ENCODE measurements around the gene ARHGAP21. TPM values are rescaled to one million over a fixed set of nuclear protein-coding genes. Genes with fewer than 3 reads are reported as not detected.

ARHGAP21 gene
- total and polyA plus RNA-seq, 2 donors (not counting 1 experiment from before 2014, with no cell fraction given): 5.3 to 25.5 TPM

- TF ChIP-seq EZH2 (IDR thresholded peaks at IDR 0.05; ENCODE audit: borderline replicate concordance, insufficient read depth, low read depth, low read length, poor library complexity, severe bottlenecking): no peak
- no peak for TF ChIP-seq CTCF (IDR thresholded peaks at IDR 0.05)
- no CpG with 5 or more reads among the region's 2 CpGs for WGBS (ENCODE audit: insufficient coverage)
- intact Hi-C loops (cut with micrococcal nuclease): no loop called here
- H3K9me3 ChIP-seq (ENCODE audit: control extremely low read depth in 1 of 3, control insufficient read depth in 2 of 3, insufficient read depth in 1 of 3, low read length in 2 of 3): peaks cover 0 to 7% (median 0%) of the 10 kb centered on the region in 3 donors
- H3K9ac ChIP-seq (ENCODE audit: low read length): no peak overlapping the region
- no peak overlapping the region for H3K27ac ChIP-seq (ENCODE audit: low read length in 2 of 2)
- Mint-ChIP-seq H3K4me1 (no peaks in the 10 kb centered on the region), H3K4me3 (no peak overlapping the region), H3K9me3 (ENCODE audit: insufficient read depth) (peaks cover 2% of the 10 kb centered on the region), H3K27me3 (no peaks in the 10 kb centered on the region), H3K27ac (no peak overlapping the region)
- no peak overlapping the region for H3K4me3 ChIP-seq (ENCODE audit: control extremely low read depth in 1 of 5, extremely low read depth in 1 of 5, insufficient read depth in 1 of 5, low read depth in 2 of 5, low read length in 4 of 5)
- CTCF ChIA-PET: no interaction called here
- POLR2A ChIA-PET: no interaction called here
- H3K79me2 ChIP-seq (ENCODE audit: control insufficient read depth, insufficient read depth, low read length): no peaks in the 10 kb centered on the region
- H2AFZ ChIP-seq (ENCODE audit: insufficient read depth, low read depth, low read length, poor library complexity, severe bottlenecking): no peak overlapping the region
- H4K20me1 ChIP-seq (ENCODE audit: control insufficient read depth, insufficient read depth, low read length, poor library complexity, severe bottlenecking): no peaks in the 10 kb centered on the region
- no peaks in the 10 kb centered on the region for H3K36me3 ChIP-seq (replicated peaks in 1 of 2; ENCODE audit: control extremely low read depth in 1 of 2, control insufficient read depth in 1 of 2, extremely low read depth in 1 of 2, insufficient read depth in 2 of 2, low read length in 1 of 2)
- no peak overlapping the region for H3K4me2 ChIP-seq (replicated peaks; ENCODE audit: low read depth, low read length, poor library complexity, severe bottlenecking)
- DNase-seq (no peak), ATAC-seq (ENCODE audit: low read depth) (no peak)
- H3K4me1 ChIP-seq (ENCODE audit: control insufficient read depth in 2 of 2, insufficient read depth in 2 of 2, low read length in 2 of 2): no peaks in the 10 kb centered on the region
- H3K27me3 ChIP-seq (replicated peaks in 1 of 4; ENCODE audit: control extremely low read depth in 1 of 4, control insufficient read depth in 3 of 4, insufficient read depth in 4 of 4, low read length in 3 of 4): no peaks in the 10 kb centered on the region
Measured at GRCh38 chr10:24762966-24763623, 39.4 kb upstream of the ARHGAP21 start.

DNA sequence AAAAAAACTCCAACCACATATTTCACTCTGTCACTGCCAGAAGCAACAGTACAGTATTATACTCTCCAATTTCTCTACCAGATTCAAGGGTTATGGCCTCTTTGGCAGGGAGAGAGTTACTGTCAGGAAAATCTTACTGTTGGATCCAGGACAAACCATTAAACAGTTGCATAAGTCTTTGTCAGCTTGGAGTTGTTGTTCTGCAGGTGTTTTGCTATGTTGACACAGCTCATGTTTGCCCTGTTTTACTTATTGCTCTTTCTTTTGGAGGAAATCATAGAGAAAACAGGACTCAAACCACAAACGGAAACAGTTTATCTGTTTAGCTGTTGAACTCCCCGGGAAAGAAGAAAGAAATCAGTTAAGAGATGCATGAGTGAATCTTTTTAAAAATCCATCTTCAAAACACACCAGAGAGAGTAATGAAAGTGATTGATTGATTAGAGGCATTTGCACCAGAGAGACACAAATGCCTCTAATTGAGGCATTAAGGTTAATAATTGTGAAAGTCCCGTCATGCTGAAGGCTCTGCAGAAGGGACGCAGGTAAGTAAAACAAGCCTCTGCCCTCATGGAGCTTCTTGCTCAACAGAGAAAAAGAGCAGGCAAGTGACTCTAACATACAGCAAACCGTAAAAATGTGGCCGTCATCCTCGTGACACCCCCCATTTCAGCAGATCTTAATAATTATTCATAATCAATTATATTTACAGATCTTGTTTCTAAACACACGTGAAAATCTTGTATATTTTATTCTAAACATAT lies 38.7 kb upstream of the ARHGAP21 start:
- Histone ChIP-seq H3K27me3 (replicated peaks in 1 of 4; ENCODE audit: control extremely low read depth in 1 of 4, control insufficient read depth in 3 of 4, insufficient read depth in 4 of 4, low read length in 3 of 4) (no peaks in the 10 kb centered on the region), H3K9me3 (ENCODE audit: control extremely low read depth in 1 of 3, control insufficient read depth in 2 of 3, insufficient read depth in 1 of 3, low read length in 2 of 3) (peaks cover 0 to 7% (median 0%) of the 10 kb centered on the region in 3 donors), H3K36me3 (replicated peaks in 1 of 2; ENCODE audit: control extremely low read depth in 1 of 2, control insufficient read depth in 1 of 2, extremely low read depth in 1 of 2, insufficient read depth in 2 of 2, low read length in 1 of 2) (no peaks in the 10 kb centered on the region), H3K27ac (ENCODE audit: low read length in 2 of 2) (no peak overlapping the region), H3K79me2 (ENCODE audit: control insufficient read depth, insufficient read depth, low read length) (no peaks in the 10 kb centered on the region), H2AFZ (ENCODE audit: insufficient read depth, low read depth, low read length, poor library complexity, severe bottlenecking) (no peak overlapping the region), H4K20me1 (ENCODE audit: control insufficient read depth, insufficient read depth, low read length, poor library complexity, severe bottlenecking) (no peaks in the 10 kb centered on the region), H3K4me3 (ENCODE audit: control extremely low read depth in 1 of 5, extremely low read depth in 1 of 5, insufficient read depth in 1 of 5, low read depth in 2 of 5, low read length in 4 of 5) (no peak overlapping the region), H3K9ac (ENCODE audit: low read length) (no peak overlapping the region), H3K4me1 (ENCODE audit: control insufficient read depth in 2 of 2, insufficient read depth in 2 of 2, low read length in 2 of 2) (no peaks in the 10 kb centered on the region), H3K4me2 (replicated peaks; ENCODE audit: low read depth, low read length, poor library complexity, severe bottlenecking) (no peak overlapping the region)
- ATAC-seq (ENCODE audit: low read depth) (no peak), DNase-seq (no peak)
- POLR2A ChIA-PET: no interaction called here
- Mint-ChIP-seq H3K9me3 (ENCODE audit: insufficient read depth) (peaks cover 2% of the 10 kb centered on the region), H3K27me3 (no peaks in the 10 kb centered on the region), H3K4me3 (no peak overlapping the region), H3K27ac (no peak overlapping the region), H3K4me1 (no peaks in the 10 kb centered on the region)
- no peak for TF ChIP-seq EZH2 (IDR thresholded peaks at IDR 0.05; ENCODE audit: borderline replicate concordance, insufficient read depth, low read depth, low read length, poor library complexity, severe bottlenecking)
- no peak for TF ChIP-seq CTCF (IDR thresholded peaks at IDR 0.05)
- WGBS (ENCODE audit: insufficient coverage): 94% methylated on average over 2 of the region's 8 CpGs
- intact Hi-C loops (cut with micrococcal nuclease): no loop called here
- CTCF ChIA-PET: no interaction called here

Measured in B cell (primary cell).